ENCODE results near the gene VPS41. TPM values are rescaled to one million over a fixed set of nuclear protein-coding genes. Genes with fewer than 3 reads are reported as not detected.

Gene VPS41
- total RNA-seq, 2 donors from 2014 or later = 46.8 to 49.4 TPM

- intact Hi-C loops (cut with DNase I) = no loop called here
- ATAC-seq (no peak), DNase-seq (no peak)
Measured at GRCh38 chr7:38759028-38759427, 150.0 kb downstream of the VPS41 start.

- intact Hi-C loops (cut with DNase I) = no loop called here
- DNase-seq (no peak), ATAC-seq (no peak)
Measured at GRCh38 chr7:38757931-38758330, 151.1 kb downstream of the VPS41 start.

GRCh38 chr7:38756521-38756920 is 152.5 kb downstream of the VPS41 start:
- DNase-seq = no peak
- intact Hi-C loops (cut with DNase I) = no loop called here
- ATAC-seq = no peak

GRCh38 chr7:38753347-38753746 is 155.6 kb downstream of the VPS41 start:
- ATAC-seq = peak; percentile 83 to 93

GRCh38 chr7:38751416-38751815 is 157.6 kb downstream of the VPS41 start:
- ATAC-seq = no peak
- DNase-seq = no peak
- intact Hi-C loops (cut with DNase I) = no loop called here

More at GRCh38 chr7:38753347-38753746, 155.6 kb downstream of the VPS41 start:
- DNase-seq = peak; percentile 36
- intact Hi-C loops (cut with DNase I) = no loop called here

- ATAC-seq (no peak), DNase-seq (no peak)
- intact Hi-C loops (cut with DNase I) = loop anchor here (5.0 to 10.0 kb wide), 3 partner anchors 293 to 351 kb away; no protein-coding TSS in a partner anchor
Measured at GRCh38 chr7:38748056-38748610, 160.9 kb downstream of the VPS41 start.

GRCh38 chr7:38746438-38746837 is 162.6 kb downstream of the VPS41 start:
- DNase-seq (no peak), ATAC-seq (no peak)
- intact Hi-C loops (cut with DNase I) = loop anchor here (5.0 to 10.0 kb wide), 3 partner anchors 292 to 349 kb away; no protein-coding TSS in a partner anchor

GRCh38 chr7:38744746-38745145 is 164.2 kb downstream of the VPS41 start:
- no peak for ATAC-seq
- intact Hi-C loops (cut with DNase I) = loop anchor here (5.0 to 10.0 kb wide), 3 partner anchors 290 to 347 kb away; no protein-coding TSS in a partner anchor
- no peak for DNase-seq

- ATAC-seq (no peak), DNase-seq (no peak)
- intact Hi-C loops (cut with DNase I) = loop anchor here in 1 of 2 donors (10.0 kb wide), 1 partner anchor 289 kb away; no protein-coding TSS in a partner anchor
Measured at GRCh38 chr7:38743899-38744298, 165.1 kb downstream of the VPS41 start.

- no peak for DNase-seq
- intact Hi-C loops (cut with DNase I) = loop anchor here in 1 of 2 donors (10.0 kb wide), 1 partner anchor 285 kb away; no protein-coding TSS in a partner anchor
- no peak for ATAC-seq
Measured at GRCh38 chr7:38740041-38740440, 168.9 kb downstream of the VPS41 start.

GRCh38 chr7:38736138-38736537 is 172.9 kb downstream of the VPS41 start:
- DNase-seq = no peak
- ATAC-seq = no peak
- intact Hi-C loops (cut with DNase I) = no loop called here

- ATAC-seq (no peak), DNase-seq (no peak)
- intact Hi-C loops (cut with DNase I) = no loop called here
Measured at GRCh38 chr7:38731215-38731614, 177.8 kb downstream of the VPS41 start.

- DNase-seq = no peak
- ATAC-seq = no peak
- intact Hi-C loops (cut with DNase I) = no loop called here
Measured at GRCh38 chr7:38728145-38728544, 180.8 kb downstream of the VPS41 start.

GRCh38 chr7:38727184-38727940 is 181.6 kb downstream of the VPS41 start:
- ATAC-seq (no peak), DNase-seq (no peak)
- intact Hi-C loops (cut with DNase I) = no loop called here

GRCh38 chr7:38723327-38723726 is 185.7 kb downstream of the VPS41 start:
- DNase-seq (no peak), ATAC-seq (no peak)
- intact Hi-C loops (cut with DNase I) = no loop called here

GRCh38 chr7:38716397-38716796 is 192.6 kb downstream of the VPS41 start:
- ATAC-seq (no peak), DNase-seq (no peak)
- intact Hi-C loops (cut with DNase I) = no loop called here

GRCh38 chr7:38709123-38709522 is 199.9 kb downstream of the VPS41 start:
- ATAC-seq (no peak), DNase-seq (no peak)
- intact Hi-C loops (cut with DNase I) = no loop called here

- DNase-seq = no peak
- no peak for ATAC-seq
- intact Hi-C loops (cut with DNase I) = no loop called here
Measured at GRCh38 chr7:38704751-38705150, 204.2 kb downstream of the VPS41 start.

GRCh38 chr7:38704041-38704547 is 204.9 kb downstream of the VPS41 start:
- no peak for DNase-seq
- no peak for ATAC-seq
- intact Hi-C loops (cut with DNase I) = no loop called here

GRCh38 chr7:38703093-38703492 is 205.9 kb downstream of the VPS41 start:
- intact Hi-C loops (cut with DNase I) = no loop called here
- no peak for ATAC-seq
- no peak for DNase-seq

All from left cardiac atrium (tissue), 4 donors.